Epithelial cell of esophagus (primary cell): ENCODE measurements around the gene ARMC5.

Source experiments
- DNase-seq: peaks from one replicate; pipeline ENCODE4 v3.0.0; 2010; ENCODE audit warnings: low read depth
- H3K4me3 ChIP-seq: 2 replicates; pipeline ENCODE4 v1.5.1; 2011; ENCODE audit warnings: mild to moderate bottlenecking, low read length, control low read depth
- TF ChIP-seq, protein P1 (sequence below): IDR thresholded peaks from 2 replicates; pipeline ENCODE4 v1.5.1; 2011; ENCODE audit warnings: low read depth, mild to moderate bottlenecking, low read length, control low read depth, inconsistent platforms; ENCODE audit not compliant: insufficient read depth; ENCODE audit errors: missing control alignments

Gene ARMC5

DNA sequence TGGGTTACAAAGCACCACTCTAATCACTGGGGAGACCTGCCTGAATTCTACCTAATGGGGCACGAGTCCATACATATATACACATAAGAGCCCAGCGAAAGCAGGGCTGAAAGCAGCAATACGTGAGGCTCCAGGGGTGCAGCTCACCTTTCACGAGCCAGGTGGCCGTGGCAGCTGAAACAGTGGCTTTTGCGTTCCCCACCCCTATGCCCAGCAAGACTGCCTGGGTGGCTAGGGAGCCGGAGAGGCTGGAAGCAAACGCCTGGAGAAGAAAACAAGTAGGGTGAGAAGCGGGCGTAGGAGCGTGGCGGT, 48.3 kb downstream of the ARMC5 start:
- DNase-seq: no peak
- TF ChIP-seq, protein P1, sequence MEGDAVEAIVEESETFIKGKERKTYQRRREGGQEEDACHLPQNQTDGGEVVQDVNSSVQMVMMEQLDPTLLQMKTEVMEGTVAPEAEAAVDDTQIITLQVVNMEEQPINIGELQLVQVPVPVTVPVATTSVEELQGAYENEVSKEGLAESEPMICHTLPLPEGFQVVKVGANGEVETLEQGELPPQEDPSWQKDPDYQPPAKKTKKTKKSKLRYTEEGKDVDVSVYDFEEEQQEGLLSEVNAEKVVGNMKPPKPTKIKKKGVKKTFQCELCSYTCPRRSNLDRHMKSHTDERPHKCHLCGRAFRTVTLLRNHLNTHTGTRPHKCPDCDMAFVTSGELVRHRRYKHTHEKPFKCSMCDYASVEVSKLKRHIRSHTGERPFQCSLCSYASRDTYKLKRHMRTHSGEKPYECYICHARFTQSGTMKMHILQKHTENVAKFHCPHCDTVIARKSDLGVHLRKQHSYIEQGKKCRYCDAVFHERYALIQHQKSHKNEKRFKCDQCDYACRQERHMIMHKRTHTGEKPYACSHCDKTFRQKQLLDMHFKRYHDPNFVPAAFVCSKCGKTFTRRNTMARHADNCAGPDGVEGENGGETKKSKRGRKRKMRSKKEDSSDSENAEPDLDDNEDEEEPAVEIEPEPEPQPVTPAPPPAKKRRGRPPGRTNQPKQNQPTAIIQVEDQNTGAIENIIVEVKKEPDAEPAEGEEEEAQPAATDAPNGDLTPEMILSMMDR: no peak
- H3K4me3 ChIP-seq: peak overlapping the region; percentile 92

GRCh38 chr16:31507929-31508705, 48.8 kb downstream of the ARMC5 start, which contains the start of gene RUSF1:
Gene RUSF1 (minus strand): TSS chr16:31508391. CDS start chr16:31508373, 18 bp downstream.
- TF ChIP-seq, protein P1: no peak
- peak within 1 kb of the TSS; percentile 92 for H3K4me3 ChIP-seq
- peak; percentile 89 for DNase-seq

- TF ChIP-seq, protein P1: no peak
- no peak for DNase-seq
Measured at GRCh38 chr16:31508706-31509195, 49.5 kb downstream of the ARMC5 start.

GRCh38 chr16:31513126-31513525, 53.8 kb downstream of the ARMC5 start:
- H3K4me3 ChIP-seq: no peak overlapping the region
- TF ChIP-seq, protein P1: no peak
- peak; percentile 74 for DNase-seq

More at GRCh38 chr16:31508706-31509195, 49.5 kb downstream of the ARMC5 start:
- H3K4me3 ChIP-seq: peak overlapping the region; percentile 92

DNA sequence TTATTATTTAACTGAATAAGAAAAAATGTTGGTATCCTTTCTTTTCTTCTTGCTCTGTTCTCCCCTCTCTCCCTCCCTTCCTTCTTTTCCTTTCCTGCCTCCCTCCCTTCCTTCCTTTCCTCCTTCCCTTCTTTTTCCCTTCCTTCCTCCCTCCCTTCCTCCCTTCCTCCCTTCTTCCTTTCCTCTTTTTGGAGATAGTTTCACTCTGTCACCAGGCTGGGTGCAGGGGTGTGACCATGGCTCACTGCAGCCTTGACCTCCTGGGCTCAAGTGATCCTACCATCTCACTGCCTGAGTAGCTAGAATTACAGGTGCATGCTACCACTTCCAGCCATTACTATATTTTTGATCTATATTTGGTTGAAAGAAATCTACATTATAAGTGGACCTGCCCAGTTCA, 54.6 kb downstream of the ARMC5 start:
- no peak for DNase-seq
- TF ChIP-seq, protein P1: no peak
- no peak overlapping the region for H3K4me3 ChIP-seq
